Anterior cingulate cortex (tissue), 58 donors: ENCODE data around the gene MYOM1.
A peak's percentile ranks its signal among the peaks of the same experiment; 100 is the strongest.
"Not testable (repeated sequence)": the region's sequence is repeated elsewhere in the genome, so short reads cannot be mapped to it uniquely, and the experiment has no call there.

ENCODE experiments used
- DNase-seq, 58 donors: peaks; one replicate each; lab custom pipeline; 2025; lab: John Stamatoyannopoulos, UW

MYOM1 gene

GRCh38 chr18:3044931-3045698 is 174.7 kb downstream of the MYOM1 start:
- peak in 25 of 58 donors; percentile 6 to 68 (median 21) for DNase-seq

- DNase-seq, result no peak
Observed at GRCh38 chr18:3042379-3042778, 177.4 kb downstream of the MYOM1 start.

GRCh38 chr18:3041843-3042242 is 177.9 kb downstream of the MYOM1 start:
- DNase-seq, result no peak

- no peak for DNase-seq
Observed at GRCh38 chr18:3040881-3041280, 178.9 kb downstream of the MYOM1 start.

GRCh38 chr18:3040173-3040572 is 179.6 kb downstream of the MYOM1 start:
- no peak for DNase-seq

GRCh38 chr18:3037423-3037915 is 182.3 kb downstream of the MYOM1 start:
- DNase-seq, result no peak

- DNase-seq, result no peak
Observed at GRCh38 chr18:3036108-3036507, 183.7 kb downstream of the MYOM1 start.

GRCh38 chr18:3035635-3036034 is 184.1 kb downstream of the MYOM1 start:
- DNase-seq, result no peak

- DNase-seq, result no peak
Observed at GRCh38 chr18:3032721-3033120, 187.0 kb downstream of the MYOM1 start.

GRCh38 chr18:3029215-3029952 is 190.4 kb downstream of the MYOM1 start:
- DNase-seq, result peak in 1 of 58 donors; percentile 11

GRCh38 chr18:3028115-3028514 is 191.7 kb downstream of the MYOM1 start:
- not testable (repeated sequence) for DNase-seq

- DNase-seq, result no peak
Observed at GRCh38 chr18:3027370-3027891, 192.3 kb downstream of the MYOM1 start.

GRCh38 chr18:3025544-3025943 is 194.2 kb downstream of the MYOM1 start:
- DNase-seq, result no peak

GRCh38 chr18:3023603-3024002 is 196.2 kb downstream of the MYOM1 start:
- DNase-seq, result not testable (repeated sequence)
